Muscle layer of duodenum (tissue), 2 donors: Measurements from ENCODE around the gene LIN7A.

Experiments
- H3K27ac ChIP-seq: one replicate; pipeline ENCODE4 v1.7.0; 2013; ENCODE audit warnings: mild to moderate bottlenecking, low read length
- H3K27me3 ChIP-seq: one replicate; pipeline ENCODE4 v1.7.0; 2013; ENCODE audit warnings: low read depth, mild to moderate bottlenecking, control low read depth, low read length
- H3K36me3 ChIP-seq, 2 donors: one replicate each; pipeline ENCODE4 v1.7.0; 2013; ENCODE audit warnings: low read length in 2 of 2, control low read depth in 1 of 2, mild to moderate bottlenecking in 1 of 2; ENCODE audit not compliant: insufficient read depth in 2 of 2, control insufficient read depth in 1 of 2
- H3K4me1 ChIP-seq, 2 donors: one replicate each; pipeline ENCODE4 v1.7.0; 2013; ENCODE audit warnings: low read length in 2 of 2, mild to moderate bottlenecking in 2 of 2, control low read depth in 1 of 2, moderate library complexity in 1 of 2; ENCODE audit not compliant: insufficient read depth in 2 of 2, control insufficient read depth in 1 of 2
- H3K4me3 ChIP-seq, 2 donors: one replicate each; pipeline ENCODE4 v1.7.0; 2013; ENCODE audit warnings: low read length in 2 of 2, low read depth in 1 of 2, mild to moderate bottlenecking in 1 of 2
- H3K9me3 ChIP-seq, 2 donors: one replicate each; pipeline ENCODE4 v1.7.0; 2013; ENCODE audit warnings: low read length in 2 of 2, control low read depth in 1 of 2, mild to moderate bottlenecking in 1 of 2; ENCODE audit not compliant: control insufficient read depth in 1 of 2
- donor health status: healthy.

LIN7A gene

GRCh38 chr12:80946591-80946990, 8.9 kb upstream of the LIN7A start:
- Histone ChIP-seq H3K9me3 (no peaks in the 10 kb centered on the region), H3K4me3 (no peak overlapping the region), H3K4me1 (no peaks in the 10 kb centered on the region), H3K36me3 (no peaks in the 10 kb centered on the region), H3K27ac (no peak overlapping the region), H3K27me3 (no peaks in the 10 kb centered on the region)

- Histone ChIP-seq H3K4me1 (no peaks in the 10 kb centered on the region), H3K27ac (no peak overlapping the region), H3K36me3 (no peaks in the 10 kb centered on the region), H3K27me3 (no peaks in the 10 kb centered on the region), H3K9me3 (no peaks in the 10 kb centered on the region), H3K4me3 (no peak overlapping the region)
Observed at GRCh38 chr12:80943338-80943737, 5.6 kb upstream of the LIN7A start.

GRCh38 chr12:80941916-80942315, 4.2 kb upstream of the LIN7A start:
- Histone ChIP-seq H3K4me1 (no peaks in the 10 kb centered on the region), H3K27me3 (no peaks in the 10 kb centered on the region), H3K36me3 (no peaks in the 10 kb centered on the region), H3K4me3 (no peak overlapping the region), H3K27ac (no peak overlapping the region), H3K9me3 (no peaks in the 10 kb centered on the region)

- H3K27me3 ChIP-seq, result no peaks in the 10 kb centered on the region
- peaks cover 0 to 8% of the 10 kb centered on the region in 2 donors for H3K4me1 ChIP-seq
- no peaks in the 10 kb centered on the region for H3K9me3 ChIP-seq
- no peak overlapping the region for H3K27ac ChIP-seq
- no peaks in the 10 kb centered on the region for H3K36me3 ChIP-seq
- no peak overlapping the region for H3K4me3 ChIP-seq
Observed at GRCh38 chr12:80939231-80939950, 1.7 kb upstream of the LIN7A start.

- Histone ChIP-seq H3K4me3 (peak overlapping the region in 1 of 2 donors; percentile 85), H3K27me3 (no peaks in the 10 kb centered on the region), H3K9me3 (no peaks in the 10 kb centered on the region), H3K4me1 (peaks cover 0 to 8% of the 10 kb centered on the region in 2 donors), H3K36me3 (no peaks in the 10 kb centered on the region), H3K27ac (no peak overlapping the region)
Observed at GRCh38 chr12:80938397-80938796, 663 bp upstream of the LIN7A start.

- Histone ChIP-seq H3K36me3 (no peaks in the 10 kb centered on the region), H3K4me3 (peak overlapping the region; percentile 75 to 85), H3K27ac (peak overlapping the region; percentile 36)
Observed at GRCh38 chr12:80936642-80937390, 918 bp downstream of the LIN7A start.

GRCh38 chr12:80936353-80936641, 1.4 kb downstream of the LIN7A start:
- peak overlapping the region; percentile 75 to 85 for H3K4me3 ChIP-seq
- peak overlapping the region; percentile 36 for H3K27ac ChIP-seq
- no peaks in the 10 kb centered on the region for H3K27me3 ChIP-seq
- H3K4me1 ChIP-seq, result peaks cover 0 to 8% of the 10 kb centered on the region in 2 donors
- no peaks in the 10 kb centered on the region for H3K9me3 ChIP-seq
- no peaks in the 10 kb centered on the region for H3K36me3 ChIP-seq

More at GRCh38 chr12:80936642-80937390, 918 bp downstream of the LIN7A start:
- Histone ChIP-seq H3K9me3 (no peaks in the 10 kb centered on the region), H3K4me1 (peaks cover 0 to 8% of the 10 kb centered on the region in 2 donors), H3K27me3 (no peaks in the 10 kb centered on the region)

- Histone ChIP-seq H3K9me3 (no peaks in the 10 kb centered on the region), H3K4me3 (no peak overlapping the region), H3K4me1 (peaks cover 0 to 8% of the 10 kb centered on the region in 2 donors)
Observed at GRCh38 chr12:80935111-80935510, 2.6 kb downstream of the LIN7A start.

GRCh38 chr12:80925983-80926382, 11.8 kb downstream of the LIN7A start:
- Histone ChIP-seq H3K9me3 (no peaks in the 10 kb centered on the region), H3K4me3 (no peak overlapping the region), H3K27ac (no peak overlapping the region), H3K27me3 (no peaks in the 10 kb centered on the region), H3K36me3 (no peaks in the 10 kb centered on the region), H3K4me1 (no peaks in the 10 kb centered on the region)

More at GRCh38 chr12:80935111-80935510, 2.6 kb downstream of the LIN7A start:
- no peaks in the 10 kb centered on the region for H3K27me3 ChIP-seq
- no peak overlapping the region for H3K27ac ChIP-seq
- H3K36me3 ChIP-seq, result no peaks in the 10 kb centered on the region

- Histone ChIP-seq H3K4me3 (no peak overlapping the region), H3K36me3 (no peaks in the 10 kb centered on the region), H3K9me3 (no peaks in the 10 kb centered on the region), H3K27ac (no peak overlapping the region), H3K4me1 (no peaks in the 10 kb centered on the region), H3K27me3 (no peaks in the 10 kb centered on the region)
Observed at GRCh38 chr12:80925237-80925636, 12.5 kb downstream of the LIN7A start.

GRCh38 chr12:80924437-80924836, 13.3 kb downstream of the LIN7A start:
- H3K36me3 ChIP-seq, result no peaks in the 10 kb centered on the region
- H3K9me3 ChIP-seq, result no peaks in the 10 kb centered on the region

More at GRCh38 chr12:80924437-80924836, 13.3 kb downstream of the LIN7A start:
- no peak overlapping the region for H3K4me3 ChIP-seq
- no peak overlapping the region for H3K27ac ChIP-seq
- no peaks in the 10 kb centered on the region for H3K4me1 ChIP-seq
- H3K27me3 ChIP-seq, result no peaks in the 10 kb centered on the region
